BJ (cell line): Measurements from ENCODE around the gene TSPAN33. TPM values are rescaled to one million over a fixed set of nuclear protein-coding genes. Genes with fewer than 3 reads are reported as not detected.

Source experiments
- CTCF ChIA-PET: fragments of 350-600 bp; formaldehyde crosslinking; extraction: SDS; loops from one replicate; lab custom pipeline; 2021; ENCODE audit warnings: antibody characterized with exemption, inconsistent platforms; lab: Yijun Ruan, JAX
- POLR2A ChIA-PET: fragments of 300-600 bp; sonication (Branson Sonifier 250); formaldehyde crosslinking; extraction: SDS; loops from one replicate; lab custom pipeline; 2021; ENCODE audit warnings: antibody characterized with exemption; lab: Charles Lee
- DNase-seq: peaks from one replicate; pipeline ENCODE4 v3.0.0-alpha.2; 2011; ENCODE audit warnings: low read depth
- H3K27me3 ChIP-seq: 2 replicates; pipeline ENCODE4 v1.6.0; 2011; ENCODE audit warnings: low read length; ENCODE audit not compliant: control insufficient read depth, insufficient read depth
- H3K36me3 ChIP-seq: 2 replicates; pipeline ENCODE4 v1.5.1; 2011; ENCODE audit warnings: low read length; ENCODE audit not compliant: control insufficient read depth, insufficient read depth
- H3K4me3 ChIP-seq: 2 replicates; pipeline ENCODE4 v1.5.1; 2011; ENCODE audit warnings: low read depth, mild to moderate bottlenecking, control low read depth, low read length
- polyA plus RNA-seq: library from polyadenylated mRNA; depleted of rRNA; stranded (reverse); fragments of >200 nt; gene quantifications from 2 replicates; pipeline ENCODE4 v1.2.3, GENCODE V29; 2011
- TF ChIP-seq, protein P1 (sequence below): IDR thresholded peaks from 2 replicates; pipeline ENCODE4 v1.5.1; 2011; ENCODE audit warnings: low read depth, mild to moderate bottlenecking, control low read depth, inconsistent platforms, low read length, moderate library complexity; ENCODE audit not compliant: insufficient read depth

TSPAN33 gene
- polyA plus RNA-seq, 1 experiment = 0.29 TPM

GRCh38 chr7:129147731-129148130 is 3.2 kb downstream of the TSPAN33 start:
- Histone ChIP-seq H3K36me3 (no peaks in the 10 kb centered on the region), H3K4me3 (no peak overlapping the region), H3K27me3 (peaks cover 44% of the 10 kb centered on the region)
- no peak for DNase-seq
- POLR2A ChIA-PET = no interaction called here
- TF ChIP-seq, protein P1, sequence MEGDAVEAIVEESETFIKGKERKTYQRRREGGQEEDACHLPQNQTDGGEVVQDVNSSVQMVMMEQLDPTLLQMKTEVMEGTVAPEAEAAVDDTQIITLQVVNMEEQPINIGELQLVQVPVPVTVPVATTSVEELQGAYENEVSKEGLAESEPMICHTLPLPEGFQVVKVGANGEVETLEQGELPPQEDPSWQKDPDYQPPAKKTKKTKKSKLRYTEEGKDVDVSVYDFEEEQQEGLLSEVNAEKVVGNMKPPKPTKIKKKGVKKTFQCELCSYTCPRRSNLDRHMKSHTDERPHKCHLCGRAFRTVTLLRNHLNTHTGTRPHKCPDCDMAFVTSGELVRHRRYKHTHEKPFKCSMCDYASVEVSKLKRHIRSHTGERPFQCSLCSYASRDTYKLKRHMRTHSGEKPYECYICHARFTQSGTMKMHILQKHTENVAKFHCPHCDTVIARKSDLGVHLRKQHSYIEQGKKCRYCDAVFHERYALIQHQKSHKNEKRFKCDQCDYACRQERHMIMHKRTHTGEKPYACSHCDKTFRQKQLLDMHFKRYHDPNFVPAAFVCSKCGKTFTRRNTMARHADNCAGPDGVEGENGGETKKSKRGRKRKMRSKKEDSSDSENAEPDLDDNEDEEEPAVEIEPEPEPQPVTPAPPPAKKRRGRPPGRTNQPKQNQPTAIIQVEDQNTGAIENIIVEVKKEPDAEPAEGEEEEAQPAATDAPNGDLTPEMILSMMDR = no peak
- CTCF ChIA-PET = interaction anchor here (0.6 to 1.8 kb wide), 2 partner anchors 16 to 127 kb away, joined by 3 to 7 read pairs; no protein-coding TSS in a partner anchor

DNA sequence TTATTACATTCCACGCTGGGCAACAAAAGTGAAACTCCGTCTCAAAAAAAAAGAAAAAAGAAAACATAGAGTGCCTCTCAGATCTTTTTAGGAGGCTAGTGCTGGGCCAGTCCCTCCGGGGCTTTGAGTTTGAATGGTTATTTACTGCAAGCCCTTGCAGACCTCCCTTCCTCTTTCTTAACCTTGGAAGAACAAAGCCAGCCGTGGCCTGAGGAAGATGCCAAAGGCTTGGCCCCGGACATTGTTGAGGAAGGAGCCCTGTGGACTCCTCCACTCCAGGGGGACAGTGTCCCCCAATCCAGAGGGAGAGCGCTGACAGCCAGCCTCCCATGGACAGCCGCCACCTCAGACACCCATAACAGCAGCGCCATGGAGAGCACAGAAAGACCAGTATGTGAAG is 5.0 kb downstream of the TSPAN33 start:
- POLR2A ChIA-PET = interaction anchor here (0.7 kb wide), 1 partner anchor 152 kb away, joined by 3 read pairs; no protein-coding TSS in a partner anchor
- TF ChIP-seq, protein P1 = no peak
- no peaks in the 10 kb centered on the region for H3K36me3 ChIP-seq
- H3K4me3 ChIP-seq = no peak overlapping the region
- CTCF ChIA-PET = no interaction called here
- peaks cover 35% of the 10 kb centered on the region for H3K27me3 ChIP-seq
- DNase-seq = no peak

GRCh38 chr7:129150199-129150996 is 5.9 kb downstream of the TSPAN33 start:
- H3K4me3 ChIP-seq = no peak overlapping the region
- H3K36me3 ChIP-seq = no peaks in the 10 kb centered on the region
- CTCF ChIA-PET = interaction anchor here (0.7 to 2.9 kb wide), 5 partner anchors 9 to 61 kb away, joined by 4 to 20 read pairs (median 5); no protein-coding TSS in a partner anchor
- TF ChIP-seq, protein P1 = no peak
- H3K27me3 ChIP-seq = peaks cover 33% of the 10 kb centered on the region
- DNase-seq = no peak
- POLR2A ChIA-PET = interaction anchor here (0.7 kb wide), 1 partner anchor 153 kb away, joined by 3 read pairs; no protein-coding TSS in a partner anchor

DNA sequence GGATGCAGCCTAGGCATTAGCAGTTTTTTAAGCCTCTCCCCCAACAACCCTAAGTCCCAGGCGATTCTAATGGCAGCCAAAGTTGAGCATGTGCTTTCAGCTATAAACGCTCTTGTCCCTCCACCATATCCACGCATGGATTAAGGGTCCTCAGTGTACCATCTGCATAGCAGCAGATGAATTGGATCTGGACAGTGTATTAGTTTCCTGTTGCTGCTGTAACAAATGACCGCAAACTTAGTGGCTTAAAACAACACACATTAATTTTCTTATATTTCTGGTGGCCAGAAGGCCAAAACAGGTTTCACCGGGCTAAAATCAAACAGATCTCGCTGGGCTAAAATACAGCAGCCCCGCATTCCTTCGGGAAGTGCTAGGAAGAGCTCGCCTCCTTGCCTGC is 13.1 kb downstream of the TSPAN33 start:
- CTCF ChIA-PET = interaction anchor here (1.0 to 1.2 kb wide), 2 partner anchors 8 to 11 kb away, joined by 3 to 4 read pairs; no protein-coding TSS in a partner anchor

DNA sequence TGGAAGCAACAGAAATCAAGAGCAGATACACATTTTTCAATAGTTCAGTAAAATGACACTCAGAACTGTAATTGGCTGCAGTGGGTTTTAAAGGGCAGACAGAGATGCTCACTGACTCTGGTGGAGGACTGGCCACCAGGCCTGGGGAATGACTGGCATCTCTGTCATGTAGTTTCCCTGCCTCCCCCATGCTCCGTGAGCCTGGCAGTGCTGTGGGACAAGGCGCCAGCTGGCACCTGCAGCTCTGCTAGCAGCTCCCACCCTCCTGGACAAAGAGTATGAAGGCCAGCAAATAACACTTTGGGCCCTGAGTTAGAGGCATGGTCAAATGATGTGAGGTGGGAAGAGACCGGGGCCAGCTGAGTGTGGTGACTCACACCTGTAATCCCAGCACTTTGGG is 15.0 kb downstream of the TSPAN33 start:
- H3K27me3 ChIP-seq = peaks cover 4% of the 10 kb centered on the region
- ChIA-PET POLR2A (no interaction called here), CTCF (interaction anchor here (1.0 to 11.3 kb wide), 4 partner anchors 9 to 109 kb away, joined by 3 to 186 read pairs (median 4); no protein-coding TSS in a partner anchor)

More for the DNA sequence above, 13.1 kb downstream of the TSPAN33 start:
- H3K4me3 ChIP-seq = no peak overlapping the region
- POLR2A ChIA-PET = no interaction called here
- no peak for DNase-seq
- TF ChIP-seq, protein P1 = no peak
- H3K27me3 ChIP-seq = peaks cover 8% of the 10 kb centered on the region
- H3K36me3 ChIP-seq = no peaks in the 10 kb centered on the region

More for the DNA sequence above, 15.0 kb downstream of the TSPAN33 start:
- no peak overlapping the region for H3K4me3 ChIP-seq
- no peak for DNase-seq
- no peaks in the 10 kb centered on the region for H3K36me3 ChIP-seq
- TF ChIP-seq, protein P1 = no peak
